T-helper 1 cell (primary cell): ENCODE results near the gene PFKL.
"Not testable (repeated sequence)": the region's sequence is repeated elsewhere in the genome, so short reads cannot be mapped to it uniquely, and the experiment has no call there.

ENCODE experiments used
- DNase-seq, 5 donors: peaks; one replicate each; pipeline ENCODE4 v3.0.0-alpha.2; 2012 to 2020

Gene PFKL

GRCh38 chr21:44347911-44348451, 48.1 kb downstream of the PFKL start:
- DNase-seq, result no peak

- no peak for DNase-seq
These were observed 49.0 kb downstream of the PFKL start for GRCh38 chr21:44348861-44349260.

GRCh38 chr21:44349416-44349846, 49.6 kb downstream of the PFKL start:
- DNase-seq, result no peak

- no peak for DNase-seq
These were observed 50.3 kb downstream of the PFKL start for GRCh38 chr21:44349847-44350772.

- no peak for DNase-seq
These were observed 51.1 kb downstream of the PFKL start for GRCh38 chr21:44350773-44351481.

- no peak for DNase-seq
These were observed 51.8 kb downstream of the PFKL start for GRCh38 chr21:44351535-44352252.

- DNase-seq, result no peak
These were observed 52.5 kb downstream of the PFKL start for GRCh38 chr21:44352253-44352860.

GRCh38 chr21:44353191-44353970, 53.5 kb downstream of the PFKL start, which contains the start of gene TRPM2:
Gene TRPM2, plus strand, starts transcription at chr21:44353621. Its CDS starts 80 bp downstream, at chr21:44353701.
- DNase-seq, result peak in 1 of 5 donors; percentile 73

- no peak for DNase-seq
These were observed 54.1 kb downstream of the PFKL start for GRCh38 chr21:44354001-44354405.

- peak in 1 of 5 donors; percentile 58 for DNase-seq
These were observed 55.2 kb downstream of the PFKL start for GRCh38 chr21:44354775-44355771.

GRCh38 chr21:44356160-44356559, 56.3 kb downstream of the PFKL start:
- DNase-seq, result no peak

GRCh38 chr21:44356636-44357035, 56.8 kb downstream of the PFKL start:
- DNase-seq, result no peak

- no peak for DNase-seq
These were observed 57.4 kb downstream of the PFKL start for GRCh38 chr21:44357064-44357837.

- DNase-seq, result no peak
These were observed 59.5 kb downstream of the PFKL start for GRCh38 chr21:44359396-44359795.

- DNase-seq, result no peak
These were observed 60.3 kb downstream of the PFKL start for GRCh38 chr21:44360159-44360558.

- not testable (repeated sequence) for DNase-seq
These were observed 62.0 kb downstream of the PFKL start for GRCh38 chr21:44361903-44362302.

- DNase-seq, result no peak
These were observed 63.4 kb downstream of the PFKL start for GRCh38 chr21:44363278-44363677.

GRCh38 chr21:44364151-44365053, 64.5 kb downstream of the PFKL start:
- no peak for DNase-seq
